GM19455 (cell line): ENCODE data around the gene TMEM229B.
"Not testable (repeated sequence)": the region's sequence is repeated elsewhere in the genome, so short reads cannot be mapped to it uniquely, and the experiment has no call there.

ENCODE experiments used
- ATAC-seq: cut with Tn5 transposase; IDR thresholded peaks from one replicate; pipeline ENCODE4 v1.9.1; 2021; ENCODE audit not compliant: unreplicated experiment

The TMEM229B gene

DNA sequence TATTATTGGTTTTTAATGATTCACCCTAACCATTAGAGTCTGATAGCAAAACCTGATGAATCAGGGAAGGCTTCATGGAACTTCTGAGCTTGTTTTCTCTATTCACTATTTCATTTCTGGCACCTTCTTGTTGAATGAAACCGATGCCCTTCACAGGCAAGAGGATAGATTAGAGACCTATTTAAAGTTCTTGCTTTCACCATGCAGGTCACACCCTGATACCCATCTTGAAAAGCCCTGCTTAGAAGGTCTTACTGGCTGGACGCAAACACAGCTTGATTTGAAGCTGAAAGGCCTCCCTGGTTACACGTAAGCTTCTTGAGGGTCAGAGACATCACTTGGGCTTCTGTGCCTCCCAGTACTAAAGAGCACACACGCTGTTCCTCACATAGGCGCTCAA is 29.2 kb downstream of the TMEM229B start:
- no peak for ATAC-seq

DNA sequence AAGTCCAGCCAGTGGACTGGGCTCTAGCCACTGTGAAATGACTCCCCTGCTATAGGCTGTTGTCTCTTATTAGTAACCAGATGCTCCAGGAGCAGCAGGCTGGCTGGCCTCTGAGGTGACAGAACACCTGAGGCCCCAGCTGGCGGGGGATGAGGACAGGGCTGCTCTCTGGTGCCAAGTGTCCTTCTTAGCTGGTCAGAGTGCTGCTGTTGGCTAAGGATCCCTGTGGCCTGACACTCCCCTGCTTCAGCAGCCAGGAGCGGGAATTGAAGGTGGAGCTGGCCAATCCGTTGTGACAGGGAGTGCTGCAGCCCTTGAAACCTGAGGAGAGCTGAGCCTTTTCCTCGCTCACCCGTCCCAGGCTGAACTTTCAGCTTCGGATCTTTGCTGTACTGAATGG is 30.7 kb downstream of the TMEM229B start:
- no peak for ATAC-seq

DNA sequence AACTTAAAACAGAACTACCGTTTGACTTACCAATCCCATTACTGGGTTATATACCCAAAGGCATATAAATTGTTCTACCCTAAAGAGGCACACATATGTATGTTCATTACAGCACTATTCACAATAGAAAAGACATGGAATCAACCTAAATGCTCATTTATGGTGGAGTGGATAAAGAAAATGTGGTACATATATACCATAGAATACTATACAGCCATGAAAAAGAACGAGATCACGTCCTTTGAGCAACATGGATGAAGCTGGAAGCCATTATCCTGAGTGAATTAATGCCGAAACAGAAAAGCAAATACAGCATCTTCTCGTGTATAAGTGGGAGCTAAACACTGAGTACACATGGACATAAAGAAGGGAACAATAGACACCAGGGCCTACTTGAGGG is 31.8 kb downstream of the TMEM229B start:
- no peak for ATAC-seq

DNA sequence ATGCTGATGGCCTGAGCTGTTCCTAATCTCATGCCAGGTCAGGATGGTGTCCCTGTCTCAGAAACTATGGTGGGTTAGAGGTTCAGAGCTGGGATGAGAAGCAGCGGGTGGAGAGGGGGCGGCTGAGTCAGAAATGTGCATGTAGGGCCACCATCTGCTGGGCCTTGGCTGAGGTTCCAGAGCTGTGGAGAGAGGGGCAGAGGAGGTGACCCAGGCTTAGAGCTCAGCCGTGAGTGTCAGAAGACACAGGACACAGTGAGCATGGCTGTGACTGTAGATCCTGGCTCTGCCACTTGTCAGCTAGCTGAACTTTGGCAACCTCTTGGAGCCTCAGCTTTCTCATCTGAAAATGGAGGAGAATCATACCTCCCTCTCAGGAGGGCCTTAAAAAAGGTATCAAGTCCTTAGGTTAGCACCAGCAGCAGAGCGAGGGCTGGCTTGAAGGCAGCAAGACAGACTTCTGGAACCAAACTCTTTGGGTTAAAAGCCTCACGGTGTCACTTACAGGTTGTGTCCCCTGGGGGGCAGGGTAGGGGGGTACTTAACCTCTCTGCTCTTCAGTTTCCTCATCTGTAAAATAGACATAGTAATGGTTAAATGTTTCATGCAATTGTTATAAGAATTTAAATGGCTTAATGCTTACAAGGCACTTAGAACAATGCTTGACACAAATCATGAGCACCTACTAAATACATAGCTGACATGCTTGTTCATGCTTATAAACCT is 34.8 kb downstream of the TMEM229B start:
- ATAC-seq: no peak

DNA sequence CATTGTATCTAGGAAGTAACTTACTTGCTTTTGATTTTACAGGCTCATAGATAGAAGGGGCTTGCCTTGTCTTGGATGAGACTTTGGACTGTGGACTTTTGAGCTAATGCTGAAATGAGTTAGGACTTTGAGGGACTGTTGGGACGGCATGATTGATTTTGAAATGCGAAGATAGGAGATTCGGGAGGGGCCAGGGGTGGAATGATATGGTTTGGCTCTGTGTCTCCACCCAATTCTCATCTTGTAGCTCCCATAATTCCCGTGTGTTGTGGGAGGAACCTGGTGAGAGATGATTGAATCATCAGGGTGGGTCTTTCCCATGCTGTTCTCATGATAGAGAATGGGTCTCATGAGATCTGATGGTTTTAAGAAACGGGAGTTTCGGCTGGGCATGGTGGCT is 36.9 kb downstream of the TMEM229B start:
- not testable (repeated sequence) for ATAC-seq

DNA sequence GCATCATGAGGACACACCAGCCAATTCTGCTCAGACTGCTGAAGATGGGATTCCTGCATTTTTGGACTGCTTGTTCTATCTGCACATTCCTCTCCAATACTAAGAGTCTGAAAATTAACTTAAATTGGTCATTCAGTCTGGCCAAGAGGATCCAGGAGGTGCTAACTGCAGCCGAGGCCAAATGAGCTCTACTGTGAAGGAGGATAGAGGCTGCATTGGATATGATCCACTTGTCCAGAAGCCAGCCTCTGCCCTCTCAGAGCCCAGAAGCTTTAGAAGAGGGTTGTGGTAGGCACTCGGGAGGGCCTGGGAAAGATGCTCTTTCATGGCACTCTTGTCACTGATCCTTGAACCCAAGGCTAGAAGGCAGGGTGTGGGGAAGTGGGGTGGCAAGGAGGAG is 39.4 kb downstream of the TMEM229B start:
- ATAC-seq: no peak

DNA sequence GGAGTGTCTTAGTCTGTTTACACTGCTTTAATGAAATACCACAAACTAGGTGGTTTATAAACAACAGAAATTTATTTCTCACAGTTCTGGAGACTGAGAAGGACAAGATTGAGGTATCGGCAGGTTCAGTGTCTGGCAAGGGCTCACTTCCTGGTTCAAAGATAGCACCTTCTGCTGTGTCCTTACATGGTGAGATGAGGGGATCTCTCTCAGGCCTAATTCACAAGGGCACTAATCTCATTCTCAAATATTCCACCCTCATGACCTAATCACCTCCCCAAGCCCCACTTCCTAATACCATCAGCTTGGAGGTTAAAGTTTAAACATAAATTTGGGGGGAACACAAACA is 41.5 kb downstream of the TMEM229B start:
- ATAC-seq: no peak

DNA sequence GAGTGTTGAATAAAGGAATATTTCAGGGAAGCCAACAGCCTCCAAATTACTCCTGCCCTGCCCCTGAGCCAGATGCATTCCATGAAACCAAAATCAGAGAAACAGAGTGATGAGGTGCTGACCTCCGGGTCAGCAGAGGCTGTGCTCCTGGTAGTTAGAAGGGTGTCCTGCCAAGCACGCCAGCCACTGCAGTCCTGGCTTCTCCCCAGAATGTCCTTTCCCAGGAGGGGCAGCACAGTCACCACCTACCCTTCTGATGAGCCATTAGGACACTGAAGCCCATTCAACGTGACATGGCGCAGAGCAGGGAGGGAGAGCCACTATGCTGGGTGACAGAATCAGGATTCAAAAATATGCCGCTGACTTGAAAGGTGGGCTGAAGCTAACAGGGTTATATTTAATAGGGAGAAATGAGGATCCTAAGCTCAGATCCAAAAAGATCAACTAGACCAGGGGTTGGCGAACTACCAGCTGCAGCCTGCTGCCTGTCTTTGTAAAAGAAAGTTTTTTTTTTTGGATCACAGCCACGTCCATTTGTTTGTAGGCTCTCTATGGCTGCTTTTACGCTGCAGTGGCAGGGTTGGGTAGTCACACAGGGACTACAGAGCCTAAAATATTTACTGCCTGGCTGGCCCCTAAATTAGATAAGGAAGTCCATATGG is 42.0 kb downstream of the TMEM229B start:
- ATAC-seq: no peak

DNA sequence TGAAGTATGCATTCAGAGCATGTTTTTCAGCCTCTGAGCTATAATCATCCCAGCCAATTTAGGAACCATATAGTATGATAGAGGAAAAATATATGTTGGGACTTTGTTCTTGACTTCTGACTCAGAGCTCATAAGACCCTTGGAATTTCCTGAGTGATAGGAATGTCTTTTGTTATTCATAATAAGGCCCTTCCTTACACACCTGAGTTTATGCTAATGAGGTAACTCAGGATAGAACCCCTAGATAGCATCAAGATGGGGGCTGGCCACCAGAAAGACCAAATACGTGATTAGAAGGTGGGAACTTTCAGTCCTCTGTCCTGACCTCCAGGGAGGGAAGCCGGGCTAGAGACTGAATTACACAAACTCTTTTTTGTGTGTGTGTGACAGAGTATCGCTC is 44.1 kb downstream of the TMEM229B start:
- ATAC-seq: no peak

DNA sequence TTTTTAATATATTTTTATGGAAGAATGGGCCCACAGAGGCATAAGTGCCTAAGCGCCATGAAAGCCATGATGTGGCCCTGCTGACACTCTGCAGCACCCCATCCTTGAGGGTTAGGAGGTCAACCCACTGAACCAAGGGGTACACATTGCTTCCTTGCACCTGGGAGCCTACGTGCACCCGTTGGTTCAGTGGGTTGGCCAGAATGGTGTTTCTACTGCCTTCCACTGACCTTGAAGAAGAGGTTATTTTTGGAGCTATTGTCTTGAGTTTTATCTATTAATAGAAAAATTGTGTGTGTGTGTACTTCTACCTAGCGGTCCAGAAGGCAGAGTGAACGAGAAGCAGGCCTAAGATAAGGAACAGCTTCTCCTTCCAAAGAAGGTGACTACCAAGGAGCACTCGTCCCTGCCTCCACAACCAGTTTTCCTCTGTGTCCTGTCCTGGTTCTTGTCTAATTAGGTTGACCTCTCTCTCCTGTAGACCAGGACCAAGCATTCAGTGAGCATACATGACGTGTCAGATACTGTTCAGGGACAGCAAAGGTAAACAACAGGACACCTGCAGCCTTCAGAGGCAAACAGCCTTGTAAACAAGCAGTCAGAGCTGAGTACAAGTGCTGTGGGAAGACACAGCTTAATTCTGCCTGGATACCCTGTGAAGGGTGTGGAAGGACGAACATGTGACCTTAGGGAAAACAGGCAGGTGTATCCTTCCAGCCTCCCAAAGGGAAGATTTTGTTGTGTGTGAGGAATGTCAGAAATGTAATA is 46.2 kb downstream of the TMEM229B start:
- ATAC-seq: no peak

DNA sequence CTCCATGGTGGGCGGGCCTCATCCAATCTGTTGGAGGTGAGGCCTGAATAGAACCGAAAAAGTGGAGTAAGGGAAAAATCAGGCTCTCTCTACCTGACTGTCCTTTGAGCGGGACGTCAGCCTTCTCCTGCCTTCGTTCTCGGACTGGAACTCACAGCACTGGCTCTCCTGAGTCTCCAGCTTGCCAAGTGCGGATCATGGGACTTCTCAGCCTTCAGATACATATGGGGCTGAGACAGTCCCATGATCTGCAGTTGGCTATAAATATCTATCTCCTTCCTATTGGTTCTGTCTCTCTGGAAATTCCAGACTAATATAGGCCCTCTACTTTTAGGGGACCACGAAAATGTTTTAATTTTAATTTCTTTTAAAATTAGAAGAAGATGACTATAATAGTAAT is 46.8 kb downstream of the TMEM229B start:
- ATAC-seq: no peak

DNA sequence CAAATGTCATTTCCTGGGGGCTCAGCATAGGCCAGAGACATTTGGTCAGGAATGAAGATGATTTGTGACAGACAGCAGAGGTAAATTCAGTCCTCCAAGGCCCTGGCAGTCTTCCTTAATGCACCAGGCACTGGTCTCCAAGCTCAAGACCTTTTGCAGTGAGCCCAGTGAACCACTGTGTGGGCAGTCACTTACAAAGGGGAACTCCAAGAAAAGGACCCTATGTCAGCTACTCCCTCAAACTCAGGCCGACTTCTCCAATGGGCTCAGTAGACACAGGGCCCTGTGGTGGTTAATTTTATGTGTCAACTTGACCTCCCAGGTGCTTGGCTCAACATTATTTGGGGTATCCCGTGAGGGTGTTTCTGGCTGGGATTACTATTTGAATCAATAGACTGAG is 47.3 kb downstream of the TMEM229B start:
- no peak for ATAC-seq

DNA sequence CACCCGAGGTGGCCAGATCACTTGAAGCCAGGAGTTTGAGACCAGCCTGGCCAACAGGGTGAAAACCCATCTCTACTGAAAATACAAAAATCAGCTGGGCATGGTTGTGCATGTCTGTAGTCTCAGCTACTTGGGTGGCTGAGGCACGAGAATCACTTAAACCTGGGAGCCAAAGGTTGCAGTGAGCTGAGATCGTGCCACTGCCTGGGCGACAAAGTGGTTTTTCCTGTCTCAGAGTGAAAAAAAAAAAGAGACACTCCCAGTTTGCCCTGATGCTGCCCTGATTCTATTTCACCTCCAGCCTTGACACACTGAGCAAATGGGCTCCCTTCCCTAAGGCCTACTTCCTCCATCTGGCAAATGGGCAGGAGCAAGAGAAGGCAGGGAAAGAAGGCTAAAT is 48.0 kb downstream of the TMEM229B start:
- ATAC-seq: no peak

DNA sequence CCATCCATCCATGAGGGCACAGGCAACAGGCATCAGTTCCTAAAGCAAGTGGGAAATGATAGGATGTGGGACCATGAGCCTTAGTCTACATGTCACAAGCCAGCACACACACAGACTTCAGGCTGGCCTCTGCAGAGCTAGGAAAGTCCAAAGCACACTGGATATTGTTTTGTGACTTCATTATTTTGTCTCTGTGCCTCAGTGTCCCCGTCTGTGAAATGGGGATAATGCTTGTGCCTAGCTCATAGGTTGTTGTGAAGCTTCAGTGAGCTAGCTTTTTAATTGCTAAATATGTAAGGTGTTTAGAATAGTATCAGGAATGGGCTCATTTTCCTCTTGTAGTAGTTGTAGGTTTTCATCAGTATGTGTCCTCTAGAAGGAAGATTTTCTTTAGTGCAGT is 49.6 kb downstream of the TMEM229B start:
- ATAC-seq: no peak

DNA sequence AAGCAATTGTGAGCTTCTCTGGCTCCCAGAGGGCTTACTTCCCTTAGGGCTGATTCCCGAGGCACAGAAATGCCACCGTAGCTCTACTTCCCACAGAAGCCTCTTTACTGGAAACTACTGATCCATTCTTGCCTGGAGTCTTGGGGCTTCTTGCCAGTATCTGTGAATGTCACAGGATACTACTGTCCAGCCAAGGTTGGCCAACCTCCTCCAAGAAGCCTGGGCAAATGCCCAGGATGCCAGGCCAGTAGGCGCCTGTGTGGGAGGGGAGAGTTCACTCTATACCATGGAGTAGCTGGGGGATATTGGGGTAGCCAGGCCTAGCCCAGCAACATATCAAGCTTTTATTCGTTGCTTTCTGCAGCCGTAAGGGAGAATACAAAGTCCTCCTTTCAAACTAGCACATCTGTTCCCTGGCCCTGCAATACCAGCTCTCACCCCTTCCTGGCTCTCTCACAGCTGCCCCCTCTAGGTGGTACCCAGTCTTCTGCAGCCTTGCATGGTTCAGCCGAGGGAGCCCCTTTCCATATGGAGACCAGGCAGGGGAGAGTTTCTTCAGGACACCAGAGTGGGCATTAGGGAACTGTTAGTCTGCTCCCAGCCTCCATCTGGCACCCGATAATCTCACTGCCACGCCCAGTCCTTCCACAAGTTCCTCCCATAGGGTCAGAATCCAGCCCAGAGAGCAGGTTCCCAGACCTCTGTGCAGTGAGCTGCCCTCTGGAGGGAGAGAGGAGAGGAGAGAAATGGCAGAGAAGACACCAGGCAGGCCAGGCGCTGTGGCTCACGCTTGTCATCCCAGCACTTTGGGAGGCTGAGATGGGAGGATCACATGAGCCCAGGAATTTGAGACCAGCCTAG is 52.3 kb downstream of the TMEM229B start:
- ATAC-seq: no peak

DNA sequence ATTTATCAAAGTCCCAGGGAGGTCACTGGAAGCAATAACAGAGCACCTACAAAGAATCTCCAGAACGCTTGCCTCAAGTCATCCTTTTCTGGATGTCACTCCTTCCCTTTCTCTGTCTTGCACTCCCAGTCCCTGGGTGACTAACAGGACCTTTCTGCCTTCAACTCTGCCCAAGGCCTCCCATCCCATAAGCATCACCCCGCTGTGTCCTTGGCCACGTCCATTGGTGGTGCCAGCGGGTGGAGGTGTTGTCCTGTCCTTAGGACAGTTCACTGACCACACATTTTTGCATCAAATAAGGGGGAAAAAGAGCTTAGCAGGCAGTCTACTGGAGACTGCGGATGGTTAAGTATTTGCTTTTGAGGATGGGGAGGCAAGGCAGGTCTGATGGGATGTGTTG is 52.9 kb downstream of the TMEM229B start:
- no peak for ATAC-seq

DNA sequence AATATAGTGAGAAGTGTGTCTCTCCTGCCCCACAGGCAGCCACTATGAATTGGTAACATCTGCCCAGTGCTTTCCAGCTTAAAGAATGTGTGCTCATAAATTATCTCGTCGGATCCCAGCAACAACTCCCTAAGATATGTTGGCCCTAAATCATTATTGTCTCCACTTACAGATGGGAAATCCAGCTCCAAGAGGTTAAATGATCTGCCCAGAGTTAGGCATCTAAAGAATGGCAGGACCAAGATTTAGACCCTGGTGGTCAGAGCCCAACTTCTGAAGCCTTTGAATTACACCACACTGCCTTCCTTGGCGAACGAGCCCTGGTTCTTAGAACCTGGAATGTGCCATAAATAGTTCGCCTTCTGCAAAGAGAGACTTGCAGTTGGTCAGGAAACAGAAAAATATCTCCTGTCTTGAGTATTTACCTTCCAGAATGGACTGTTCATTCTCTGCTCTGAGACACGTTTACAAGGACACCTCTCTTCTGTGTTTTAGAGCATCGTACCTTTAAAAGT is 56.4 kb downstream of the TMEM229B start:
- no peak for ATAC-seq

DNA sequence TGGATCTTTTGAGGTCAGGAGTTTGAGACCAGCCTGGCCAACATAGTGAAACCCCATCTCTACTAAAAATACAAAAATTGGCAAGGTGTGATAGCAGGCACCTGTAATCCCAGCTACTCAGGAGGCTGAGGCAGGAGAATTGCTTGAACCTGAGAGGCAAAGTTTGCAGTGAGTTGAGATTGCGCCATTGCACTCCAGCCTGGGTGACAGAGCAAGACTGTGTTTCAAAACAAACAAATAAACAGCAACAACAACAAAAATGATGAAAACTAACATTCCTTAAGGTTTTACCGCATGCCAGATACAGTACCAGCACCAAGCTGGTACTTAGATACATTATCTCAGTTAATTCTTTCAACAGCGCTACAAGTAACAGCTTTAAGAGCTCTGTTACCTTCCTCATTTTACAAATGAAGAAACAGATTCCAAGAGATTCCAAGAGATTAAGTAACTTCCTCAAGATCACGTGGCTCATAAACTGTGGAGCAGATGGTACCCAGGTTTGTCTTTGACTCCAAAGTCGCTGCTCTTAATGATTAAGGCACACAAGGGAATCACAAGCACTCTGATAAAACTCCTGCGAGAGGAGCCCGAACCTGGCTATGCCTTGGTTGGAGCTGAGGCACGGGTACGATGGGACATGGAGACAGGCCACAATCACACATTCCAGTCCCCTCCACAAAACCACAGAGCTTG is 58.9 kb downstream of the TMEM229B start:
- no peak for ATAC-seq

DNA sequence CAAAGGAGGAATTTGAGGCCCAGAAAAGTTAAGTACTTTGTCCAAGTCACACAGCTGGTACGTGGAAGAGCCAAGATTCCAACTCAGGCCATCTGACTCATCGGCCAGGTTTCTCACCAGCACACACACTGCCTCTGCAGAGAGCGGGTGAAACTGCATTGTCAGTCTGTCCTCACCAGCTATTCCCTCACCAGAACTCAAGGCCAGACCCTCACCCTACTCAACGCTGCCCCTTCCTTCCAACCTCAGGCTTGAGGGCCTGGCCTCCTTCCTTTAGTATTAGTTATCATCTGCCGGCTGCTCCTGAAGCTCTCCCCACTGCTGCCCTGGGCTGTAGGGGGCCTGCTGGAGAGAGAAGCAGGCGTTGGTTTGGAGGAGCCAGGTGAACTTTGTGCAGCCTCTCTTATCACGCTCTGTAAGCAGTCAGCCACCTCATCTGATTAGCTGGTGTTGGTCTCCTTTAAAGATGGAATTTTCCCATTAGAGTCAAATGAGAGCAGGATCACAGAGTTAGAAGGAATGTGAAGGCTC is 60.0 kb downstream of the TMEM229B start:
- ATAC-seq: no peak

DNA sequence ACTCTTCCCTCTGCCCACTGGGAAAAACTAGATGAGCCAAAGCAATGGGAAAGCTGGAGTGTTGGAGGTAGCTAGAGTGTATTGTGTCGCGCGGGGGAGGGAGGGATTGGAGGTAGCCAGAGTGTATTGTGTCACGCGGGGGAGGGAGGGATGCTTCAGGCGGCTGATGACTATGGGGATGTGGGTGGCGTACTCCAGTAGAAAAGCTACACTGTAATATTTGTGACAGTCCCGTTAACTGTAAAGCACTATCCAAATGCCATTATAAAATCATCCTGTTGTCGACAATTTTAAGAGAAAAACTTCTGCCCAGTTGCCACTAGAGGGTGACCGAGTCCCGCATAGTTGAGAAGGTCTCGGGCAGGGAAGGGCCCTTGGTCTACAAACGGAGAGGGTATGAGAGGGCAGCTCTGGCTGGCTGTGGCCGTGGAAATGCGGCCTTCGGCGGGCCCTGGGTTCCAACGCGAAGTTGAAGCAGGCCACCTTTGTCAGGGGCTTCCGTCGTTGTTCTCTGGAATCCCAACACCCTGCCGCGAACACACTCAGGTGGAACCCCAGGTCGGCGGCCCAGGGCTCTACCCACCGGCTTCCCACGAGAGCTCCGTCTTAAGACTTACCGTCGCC is 61.4 kb downstream of the TMEM229B start:
- ATAC-seq: no peak
